Endothelial cell of umbilical vein (primary cell): Measurements from ENCODE around the gene HEPHL1. TPM values are rescaled to one million over a fixed set of nuclear protein-coding genes. Genes with fewer than 3 reads are reported as not detected.

ENCODE experiments used
- BruUV-seq: library from RNA; stranded (reverse); fragments of 400-500 nt; replicated peaks from 2 replicates; lab custom pipeline; 2021; lab: Mats Ljungman, UMichigan
- CTCF ChIA-PET: fragments of 300-600, 350-600 bp; sonication (Branson Sonifier 250); formaldehyde crosslinking; loops from one replicate; lab custom pipeline; 2021; ENCODE audit warnings: antibody characterized with exemption, inconsistent platforms; lab: Charles Lee
- POLR2A ChIA-PET: fragments of 300-600, 350-600 bp; sonication (Branson Sonifier 250); formaldehyde crosslinking; loops from one replicate; lab custom pipeline; 2021; ENCODE audit warnings: antibody characterized with exemption, inconsistent platforms; lab: Charles Lee
- DNase-seq: peaks from one replicate; pipeline ENCODE4 v3.0.0-alpha.2; 2011; ENCODE audit warnings: low read depth, low spot score
- FAIRE-seq: peaks from 2 replicates; lab custom pipeline; 2011; peaks lifted over from hg19 to GRCh38; lab: Jason Lieb, UNC
- H2AFZ ChIP-seq: 2 replicates; pipeline ENCODE4 v1.6.0; 2012; ENCODE audit warnings: low read depth, low read length, control low read depth, inconsistent platforms
- H3K27ac ChIP-seq: 2 replicates; pipeline ENCODE4 v1.5.1; 2011; ENCODE audit warnings: low read depth, mild to moderate bottlenecking, control low read depth, low read length, moderate library complexity; ENCODE audit not compliant: insufficient read depth
- H3K27me3 ChIP-seq, 2 experiments: 2 replicates each; pipeline versions ENCODE4 v1.6.0 to v1.6.1; 2011; ENCODE audit warnings: low read length in 2 of 2, mixed read lengths in 1 of 2; ENCODE audit not compliant: control insufficient read depth in 2 of 2, insufficient read depth in 2 of 2
- H3K36me3 ChIP-seq, 2 experiments: 2 replicates in 1 of 2; 3 replicates in 1 of 2; pipeline ENCODE4 v1.5.1; 2011; ENCODE audit warnings: low read length in 2 of 2, mild to moderate bottlenecking in 1 of 2, moderate library complexity in 1 of 2; ENCODE audit not compliant: control insufficient read depth in 2 of 2, insufficient read depth in 2 of 2; ENCODE audit errors: extremely low read depth in 1 of 2
- H3K4me1 ChIP-seq: 3 replicates; pipeline ENCODE4 v1.5.1; 2011; ENCODE audit warnings: mild to moderate bottlenecking, low read length; ENCODE audit not compliant: control insufficient read depth, insufficient read depth; ENCODE audit errors: extremely low read depth
- H3K4me2 ChIP-seq: 2 replicates; pipeline ENCODE4 v1.6.1; 2011; ENCODE audit warnings: low read length, control low read depth, mixed read lengths; ENCODE audit not compliant: insufficient read depth
- H3K4me3 ChIP-seq, 3 experiments: fragments of 200-600 bp in 1 of 3; sonication (generic), shearing (Covaris generic) in 1 of 3; replicated peaks in 1 of 3; 2 replicates each; pipeline ENCODE4 v1.5.1; 2011 to 2016; ENCODE audit warnings: control low read depth in 3 of 3, low read length in 3 of 3, mild to moderate bottlenecking in 2 of 3, inconsistent platforms in 1 of 3, low read depth in 1 of 3, moderate library complexity in 1 of 3; ENCODE audit not compliant: insufficient read depth in 1 of 3
- H3K79me2 ChIP-seq: 2 replicates; pipeline ENCODE4 v1.6.0; 2012; ENCODE audit warnings: low read length, inconsistent platforms; ENCODE audit not compliant: control insufficient read depth, insufficient read depth
- H3K9ac ChIP-seq: replicated peaks from 2 replicates; pipeline ENCODE3; 2011; ENCODE audit warnings: low read length, control low read depth; ENCODE audit not compliant: insufficient read depth; ENCODE audit errors: extremely low read depth
- H3K9me1 ChIP-seq: replicated peaks from 3 replicates; pipeline ENCODE4 v1.6.0; 2011; ENCODE audit warnings: mild to moderate bottlenecking, low read length; ENCODE audit not compliant: control insufficient read depth, insufficient read depth; ENCODE audit errors: extremely low read depth
- H3K9me3 ChIP-seq: replicated peaks from 2 replicates; pipeline ENCODE4 v1.5.1; 2012; ENCODE audit warnings: low read length, inconsistent platforms; ENCODE audit not compliant: control insufficient read depth, insufficient read depth
- H4K20me1 ChIP-seq: replicated peaks from 2 replicates; pipeline ENCODE3; 2011; ENCODE audit warnings: mild to moderate bottlenecking, low read length; ENCODE audit not compliant: control insufficient read depth, insufficient read depth; ENCODE audit errors: extremely low read depth
- EZH2 ChIP-seq: IDR thresholded peaks from 2 replicates; pipeline ENCODE4 v1.6.1; 2012; ENCODE audit warnings: borderline replicate concordance, low read depth, mild to moderate bottlenecking, moderate library complexity, low read length, inconsistent platforms; ENCODE audit not compliant: severe bottlenecking
- FOS ChIP-seq: IDR thresholded peaks from 2 replicates; pipeline ENCODE4 v1.6.1; 2011; ENCODE audit warnings: mild to moderate bottlenecking, low read length, moderate library complexity, borderline replicate concordance; ENCODE audit not compliant: insufficient read depth
- POLR2A ChIP-seq: IDR thresholded peaks from 2 replicates; pipeline ENCODE4 v1.6.1; 2012; ENCODE audit warnings: low read depth, mild to moderate bottlenecking, control low read depth, low read length
- dilution Hi-C: fragments of 300-500 bp; cut with MboI; formaldehyde crosslinking; loops from one replicate; pipeline ENCODE4 v1.15.0; 2019; ENCODE audit warnings: low sequenced_read_pairs; ENCODE audit not compliant: extremely low pct_ligation_motif_present
- intact Hi-C: fragments of 100-400 bp; cut with micrococcal nuclease; formaldehyde crosslinking; loops from one replicate; pipeline ENCODE4 v1.10.0; 2022
- polyA plus RNA-seq, 4 experiments: library from polyadenylated mRNA; depleted of rRNA in 3 of 4; stranded (reverse) in 3 of 4; unstranded in 1 of 4; fragments of >200 nt; gene quantifications; 2 replicates each; pipeline versions ENCODE4 v1.2.1 to v1.2.3, GENCODE V29; 2011 to 2012; ENCODE audit warnings: missing spikeins in 1 of 4
- total RNA-seq: library from RNA; stranded (reverse); gene quantifications from 2 replicates; pipeline ENCODE4 v1.2.3, GENCODE V29; 2021

HEPHL1 gene
- total and polyA plus RNA-seq, 2 donors (not counting 3 experiments of a cell fraction or from before 2014, with no cell fraction given), result not detected

- Histone ChIP-seq H3K27me3 (no peaks in the 10 kb centered on the region), H2AFZ (no peak overlapping the region), H3K4me2 (no peak overlapping the region), H3K9ac (no peak overlapping the region), H4K20me1 (no peaks in the 10 kb centered on the region), H3K36me3 (no peaks in the 10 kb centered on the region), H3K27ac (no peak overlapping the region), H3K9me1 (no peaks in the 10 kb centered on the region), H3K9me3 (no peaks in the 10 kb centered on the region), H3K79me2 (no peaks in the 10 kb centered on the region), H3K4me1 (no peaks in the 10 kb centered on the region), H3K4me3 (no peak overlapping the region)
- BruUV-seq, result no TSS peak
- ChIA-PET CTCF (no interaction called here), POLR2A (no interaction called here)
- no peak for TF ChIP-seq POLR2A
- no peak for TF ChIP-seq FOS
- dilution Hi-C loops (no loop called here), intact Hi-C loops (no loop called here)
- FAIRE-seq (no peak), DNase-seq (no peak)
Measured at GRCh38 chr11:94011478-94011877, 9.7 kb upstream of the HEPHL1 start.

DNA sequence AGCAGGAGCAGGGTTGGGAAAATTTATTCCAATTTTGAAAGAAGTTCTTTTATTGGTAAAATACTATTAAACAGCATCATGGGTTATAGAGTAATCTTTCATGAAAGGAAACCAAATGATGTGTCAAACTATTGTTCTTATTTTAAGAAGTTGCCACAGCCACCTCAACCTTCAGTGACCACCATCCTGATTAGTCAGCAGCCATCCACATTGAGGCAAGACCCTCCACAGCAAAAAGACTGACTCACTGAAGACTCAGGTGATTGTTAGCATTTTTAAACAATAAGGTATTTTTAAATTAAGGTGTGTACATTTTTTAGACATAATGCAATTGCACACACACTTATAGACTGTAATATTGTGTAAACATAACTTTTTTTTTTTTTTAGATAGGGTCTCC, 3.7 kb upstream of the HEPHL1 start:
- H4K20me1 ChIP-seq, result no peaks in the 10 kb centered on the region
- DNase-seq (no peak), FAIRE-seq (no peak)
- H3K36me3 ChIP-seq, result no peaks in the 10 kb centered on the region
- no peak overlapping the region for H3K4me2 ChIP-seq
- no peaks in the 10 kb centered on the region for H3K4me1 ChIP-seq
- H3K9ac ChIP-seq, result no peak overlapping the region
- H3K4me3 ChIP-seq, result no peak overlapping the region
- H3K9me1 ChIP-seq, result no peaks in the 10 kb centered on the region
- intact Hi-C loops, result no loop called here
- POLR2A ChIA-PET, result no interaction called here
- dilution Hi-C loops, result no loop called here
- H3K27me3 ChIP-seq, result no peaks in the 10 kb centered on the region
- no peaks in the 10 kb centered on the region for H3K79me2 ChIP-seq
- CTCF ChIA-PET, result no interaction called here
- BruUV-seq, result no TSS peak
- no peak overlapping the region for H3K27ac ChIP-seq
- H2AFZ ChIP-seq, result no peak overlapping the region
- H3K9me3 ChIP-seq, result no peaks in the 10 kb centered on the region
- TF ChIP-seq EZH2 (no peak), FOS (peak; percentile 30)
